Left ventricle myocardium inferior (tissue), 1 donor: ENCODE results near the gene ATXN1. TPM values are rescaled to one million over a fixed set of nuclear protein-coding genes. Genes with fewer than 3 reads are reported as not detected.

ENCODE experiments used
- DNase-seq: peaks from one replicate; pipeline ENCODE4 v3.0.0-alpha.2; 2020
- H3K27ac ChIP-seq: fragments of 200-600 bp; replicated peaks from 2 replicates; pipeline ENCODE4 v1.8.0; 2021
- H3K27me3 ChIP-seq: fragments of 200-600 bp; 2 replicates; pipeline ENCODE4 v1.8.0; 2021; ENCODE audit warnings: low read depth
- H3K36me3 ChIP-seq: fragments of 200-600 bp; 2 replicates; pipeline ENCODE4 v1.8.0; 2021
- H3K4me1 ChIP-seq: fragments of 200-600 bp; 2 replicates; pipeline ENCODE4 v1.8.0; 2021
- H3K4me3 ChIP-seq: fragments of 200-600 bp; 2 replicates; pipeline ENCODE4 v1.8.0; 2021; ENCODE audit warnings: mild to moderate bottlenecking, moderate library complexity
- H3K9me3 ChIP-seq: fragments of 200-600 bp; replicated peaks from 2 replicates; pipeline ENCODE4 v1.8.0; 2021
- CTCF ChIP-seq: fragments of 200-600 bp; IDR thresholded peaks from 2 replicates; pipeline ENCODE4 v1.8.0; 2021; ENCODE audit warnings: antibody characterized with exemption, mild to moderate bottlenecking, borderline replicate concordance
- intact Hi-C: fragments of 100-400 bp; cut with micrococcal nuclease; formaldehyde crosslinking; loops from one replicate; pipeline ENCODE4 v1.11.0; 2022
- total RNA-seq: library from RNA; stranded (reverse); fragmentation: NEBNext Ultra II Directional; extraction: Animal tissue kit (Norgen Biotek cat#: 25700); gene quantifications from one replicate; pipeline ENCODE4 v1.2.1, GENCODE V29; 2021
- donor health status: DM: no; HTN: yes; CAD: no; lungs with severe emphysema.

The ATXN1 gene
- total RNA-seq, 1 donor from 2014 or later = 41.5 TPM

- intact Hi-C loops = no loop called here
- no peak for DNase-seq
- H3K36me3 ChIP-seq = no peaks in the 10 kb centered on the region
- peaks cover 85% of the 10 kb centered on the region for H3K4me1 ChIP-seq
- H3K27me3 ChIP-seq = no peaks in the 10 kb centered on the region
- TF ChIP-seq CTCF = no peak
- H3K9me3 ChIP-seq = no peaks in the 10 kb centered on the region
- H3K27ac ChIP-seq = peak overlapping the region; percentile 99
- peak overlapping the region; percentile 97 for H3K4me3 ChIP-seq
These were observed 2.0 kb downstream of the ATXN1 start for GRCh38 chr6:16759181-16759645.

- Histone ChIP-seq H3K4me1 (peaks cover 85% of the 10 kb centered on the region), H3K9me3 (no peaks in the 10 kb centered on the region), H3K36me3 (no peaks in the 10 kb centered on the region), H3K27ac (peak overlapping the region; percentile 99), H3K4me3 (peak overlapping the region; percentile 97), H3K27me3 (no peaks in the 10 kb centered on the region)
- intact Hi-C loops = no loop called here
- TF ChIP-seq CTCF = no peak
- no peak for DNase-seq
These were observed 2.9 kb downstream of the ATXN1 start for GRCh38 chr6:16758163-16758975.

GRCh38 chr6:16757332-16757731, 3.9 kb downstream of the ATXN1 start:
- Histone ChIP-seq H3K9me3 (no peaks in the 10 kb centered on the region), H3K36me3 (no peaks in the 10 kb centered on the region), H3K4me3 (no peak overlapping the region), H3K27me3 (no peaks in the 10 kb centered on the region), H3K27ac (peak overlapping the region; percentile 7), H3K4me1 (peaks cover 88% of the 10 kb centered on the region)
- TF ChIP-seq CTCF = no peak
- intact Hi-C loops = no loop called here
- DNase-seq = no peak

GRCh38 chr6:16756660-16757255, 4.5 kb downstream of the ATXN1 start:
- no peak for TF ChIP-seq CTCF
- Histone ChIP-seq H3K4me3 (no peak overlapping the region), H3K4me1 (peaks cover 88% of the 10 kb centered on the region), H3K36me3 (no peaks in the 10 kb centered on the region), H3K9me3 (no peaks in the 10 kb centered on the region), H3K27ac (peak overlapping the region; percentile 7), H3K27me3 (no peaks in the 10 kb centered on the region)
- intact Hi-C loops = no loop called here
- no peak for DNase-seq

- H3K4me1 ChIP-seq = peaks cover 100% of the 10 kb centered on the region
- no peaks in the 10 kb centered on the region for H3K9me3 ChIP-seq
- H3K27ac ChIP-seq = no peak overlapping the region
- intact Hi-C loops = no loop called here
- no peaks in the 10 kb centered on the region for H3K36me3 ChIP-seq
- H3K27me3 ChIP-seq = no peaks in the 10 kb centered on the region
- no peak overlapping the region for H3K4me3 ChIP-seq
- DNase-seq = no peak
- TF ChIP-seq CTCF = no peak
These were observed 5.7 kb downstream of the ATXN1 start for GRCh38 chr6:16755544-16755943.
